ENCODE data around the gene CPA2. TPM values are rescaled to one million over a fixed set of nuclear protein-coding genes. Genes with fewer than 3 reads are reported as not detected.
"Not testable (repeated sequence)": the region's sequence is repeated elsewhere in the genome, so short reads cannot be mapped to it uniquely, and the experiment has no call there.

CPA2 gene
- total and polyA plus RNA-seq, 7 donors: 0.23 to 0.32 (median 0.30) TPM; not detected in 4

- Histone ChIP-seq H3K27me3 (ENCODE audit: insufficient read depth in 3 of 3, low read length in 2 of 3) (no peaks in the 10 kb centered on the region), H3K4me3 (no peak overlapping the region), H3K4me1 (no peaks in the 10 kb centered on the region), H3K36me3 (ENCODE audit: insufficient read depth in 1 of 2, low read depth in 1 of 2) (no peaks in the 10 kb centered on the region), H3K27ac (no peak overlapping the region), H3K9me3 (no peaks in the 10 kb centered on the region)
- DNase-seq (no peak), ATAC-seq (no peak)
- WGBS, 3 donors: 69 to 85% (median 70%) methylated on average over 7 of the region's 7 CpGs
- no peak for TF ChIP-seq CTCF (IDR thresholded peaks at IDR 0.05)
- intact Hi-C loops (cut with DNase I): no loop called here
Measured at GRCh38 chr7:130228840-130229502, 37.7 kb upstream of the CPA2 start.

GRCh38 chr7:130229981-130230380 lies 36.7 kb upstream of the CPA2 start:
- H3K27me3 ChIP-seq (ENCODE audit: insufficient read depth in 3 of 3, low read length in 2 of 3); DNase-seq; intact Hi-C loops (cut with DNase I); H3K36me3 ChIP-seq (ENCODE audit: insufficient read depth in 1 of 2, low read depth in 1 of 2); ATAC-seq; H3K9me3 ChIP-seq; H3K4me3 ChIP-seq; H3K27ac ChIP-seq; H3K4me1 ChIP-seq: not testable (repeated sequence)
- 88 to 92% (median 92%) methylated on average over 10 to 28 of the region's 28 CpGs for WGBS, 3 donors

GRCh38 chr7:130231792-130232191 lies 34.9 kb upstream of the CPA2 start:
- H3K27me3 ChIP-seq (ENCODE audit: insufficient read depth in 3 of 3, low read length in 2 of 3): no peaks in the 10 kb centered on the region
- peaks cover 3% of the 10 kb centered on the region for H3K4me1 ChIP-seq
- no peak for DNase-seq
- H3K36me3 ChIP-seq (ENCODE audit: insufficient read depth in 1 of 2, low read depth in 1 of 2): no peaks in the 10 kb centered on the region
- 55 to 70% (median 55%) methylated on average over 6 of the region's 6 CpGs for WGBS, 3 donors
- intact Hi-C loops (cut with DNase I): no loop called here
- no peaks in the 10 kb centered on the region for H3K9me3 ChIP-seq
- no peak for ATAC-seq
- H3K27ac ChIP-seq: no peak overlapping the region
- H3K4me3 ChIP-seq: no peak overlapping the region
- no peak for TF ChIP-seq CTCF (IDR thresholded peaks at IDR 0.05)

GRCh38 chr7:130232209-130232608 lies 34.5 kb upstream of the CPA2 start:
- intact Hi-C loops (cut with DNase I): no loop called here

GRCh38 chr7:130234078-130234477 lies 32.6 kb upstream of the CPA2 start:
- intact Hi-C loops (cut with DNase I): no loop called here
- no peak for DNase-seq
- 79 to 89% (median 87%) methylated on average over 2 of the region's 2 CpGs for WGBS, 3 donors

More at GRCh38 chr7:130232209-130232608, 34.5 kb upstream of the CPA2 start:
- WGBS, 3 donors: 57 to 60% (median 57%) methylated on average over 2 of the region's 2 CpGs
- ATAC-seq: no peak
- no peaks in the 10 kb centered on the region for H3K9me3 ChIP-seq
- no peak overlapping the region for H3K4me3 ChIP-seq
- no peaks in the 10 kb centered on the region for H3K27me3 ChIP-seq (ENCODE audit: insufficient read depth in 3 of 3, low read length in 2 of 3)
- DNase-seq: no peak
- H3K36me3 ChIP-seq (ENCODE audit: insufficient read depth in 1 of 2, low read depth in 1 of 2): no peaks in the 10 kb centered on the region
- TF ChIP-seq CTCF (IDR thresholded peaks at IDR 0.05): no peak
- H3K27ac ChIP-seq: no peak overlapping the region
- H3K4me1 ChIP-seq: peaks cover 3% of the 10 kb centered on the region

GRCh38 chr7:130236361-130236760 lies 30.3 kb upstream of the CPA2 start:
- ATAC-seq; intact Hi-C loops (cut with DNase I); H3K27ac ChIP-seq; DNase-seq; H3K9me3 ChIP-seq; H3K27me3 ChIP-seq (ENCODE audit: insufficient read depth in 3 of 3, low read length in 2 of 3); H3K4me1 ChIP-seq; H3K4me3 ChIP-seq; H3K36me3 ChIP-seq (ENCODE audit: insufficient read depth in 1 of 2, low read depth in 1 of 2): not testable (repeated sequence)
- 17 to 32% (median 19%) methylated on average over 4 of the region's 4 CpGs for WGBS, 3 donors

More at GRCh38 chr7:130234078-130234477, 32.6 kb upstream of the CPA2 start:
- ATAC-seq: no peak
- Histone ChIP-seq H3K4me3 (no peak overlapping the region), H3K36me3 (ENCODE audit: insufficient read depth in 1 of 2, low read depth in 1 of 2) (no peaks in the 10 kb centered on the region), H3K27ac (no peak overlapping the region), H3K4me1 (peaks cover 3% of the 10 kb centered on the region), H3K27me3 (ENCODE audit: insufficient read depth in 3 of 3, low read length in 2 of 3) (no peaks in the 10 kb centered on the region), H3K9me3 (no peaks in the 10 kb centered on the region)
- no peak for TF ChIP-seq CTCF (IDR thresholded peaks at IDR 0.05)
